ENCODE results near the gene TMTC3.
"Not testable (repeated sequence)": the region's sequence is repeated elsewhere in the genome, so short reads cannot be mapped to it uniquely, and the experiment has no call there.

The TMTC3 gene

DNA sequence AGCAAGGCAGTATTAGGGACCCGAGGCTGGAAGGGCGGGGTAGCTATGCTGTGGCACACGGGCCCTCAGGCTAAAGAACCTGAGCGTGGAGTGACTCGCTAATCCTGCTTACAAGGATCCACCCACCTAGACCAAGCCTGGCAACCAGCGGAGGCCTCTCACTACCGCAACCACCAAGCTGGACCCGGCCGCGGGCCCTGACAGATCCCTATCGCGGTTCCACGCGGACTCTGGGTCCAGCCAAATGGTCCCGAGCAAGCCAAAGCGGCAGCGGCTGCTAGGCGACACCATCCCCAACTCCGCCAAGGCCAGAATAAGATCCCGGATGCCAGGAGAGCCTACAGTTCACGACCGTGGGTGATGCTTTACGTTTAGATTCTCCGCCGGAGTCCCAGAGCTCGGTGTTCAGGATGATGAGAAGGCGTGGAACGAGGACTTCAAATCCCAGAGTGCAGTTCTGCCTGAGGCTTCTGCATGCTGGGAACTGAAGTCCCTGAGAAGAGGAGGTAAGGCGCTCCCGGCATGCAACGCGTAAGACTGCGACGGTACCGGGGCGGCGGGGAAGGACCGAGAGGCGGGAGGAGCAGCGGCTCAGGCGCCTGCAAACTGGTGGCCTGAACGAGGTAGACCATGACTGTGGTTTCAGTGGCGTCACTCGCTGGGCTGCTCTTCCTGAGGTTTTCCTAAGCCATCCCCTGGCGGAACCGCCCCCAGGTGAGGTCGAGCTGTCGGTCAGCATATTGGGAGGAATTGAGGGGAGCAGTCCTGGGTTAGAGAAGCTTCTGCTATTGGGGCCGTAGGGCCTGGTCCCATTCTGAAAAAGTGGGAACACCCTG lies at the start of gene TMTC3, which contains the start of gene CEP290:
TSS of gene TMTC3 (plus strand) at position 534 of the 836 bp plus-strand sequence. CDS start 6,009 bp downstream, outside the sequence.
TSS of gene CEP290 (minus strand) at position 315 of the 836 bp plus-strand sequence. CDS start 781 bp downstream, outside the sequence.
- peak; percentile 88 for DNase-seq (ENCODE audit: low read depth, low spot score)

DNA sequence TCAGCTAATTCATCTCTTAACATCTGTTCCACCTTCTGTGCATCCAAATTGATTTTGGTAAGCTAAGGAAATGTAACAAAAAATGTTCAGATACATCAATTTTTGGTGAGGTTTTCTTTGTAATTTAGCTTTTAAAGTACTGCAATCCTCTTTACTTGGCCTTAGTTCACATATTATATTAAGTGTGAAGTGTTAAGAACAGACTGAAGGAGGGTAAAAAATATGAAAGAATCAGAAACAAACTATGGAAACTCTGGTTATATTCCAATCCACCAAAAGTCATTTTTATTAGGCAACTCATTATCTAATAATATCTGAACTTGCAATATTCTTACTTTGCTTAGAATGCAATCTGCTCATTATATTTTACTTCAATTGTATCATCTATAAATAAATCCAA lies 49.3 kb upstream of the TMTC3 start:
- no peak for DNase-seq (ENCODE audit: low read depth, low spot score)

DNA sequence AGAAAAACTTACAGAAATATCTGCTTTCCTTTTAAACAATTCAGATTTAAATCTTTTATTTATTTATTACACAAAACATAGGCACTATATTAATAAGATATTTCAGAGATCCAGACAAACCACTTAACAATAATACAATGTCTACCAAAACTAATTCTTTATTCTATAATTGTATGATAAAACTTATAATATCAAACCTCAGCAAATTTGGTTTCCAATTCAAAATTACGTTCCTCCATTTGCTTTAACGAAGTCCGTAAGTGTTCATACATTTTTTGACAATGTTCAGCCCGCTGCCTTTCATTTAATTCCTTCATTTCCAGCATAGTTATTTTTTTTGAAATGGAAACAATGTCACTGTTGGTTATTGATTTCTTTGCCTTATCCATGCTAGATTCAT lies 48.5 kb upstream of the TMTC3 start:
- no peak for DNase-seq (ENCODE audit: low read depth, low spot score)

DNA sequence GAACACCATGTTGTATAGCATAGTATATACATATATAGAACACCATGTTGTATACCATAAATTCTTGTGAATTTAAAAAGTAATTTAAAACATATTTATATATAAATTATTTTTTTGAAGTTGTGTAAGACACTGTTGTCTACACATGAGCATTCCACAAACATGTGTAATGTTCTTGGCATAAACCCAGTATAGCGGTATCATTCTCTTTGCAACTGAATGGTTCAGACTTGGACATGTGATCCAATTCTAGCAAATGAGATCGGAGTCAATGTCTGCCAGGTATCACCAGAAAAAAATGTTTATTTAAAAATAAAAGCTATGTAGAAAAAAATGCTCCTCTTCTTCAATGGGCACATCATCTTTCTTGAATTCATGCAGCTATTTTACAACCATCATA lies 34.1 kb upstream of the TMTC3 start:
- no peak for DNase-seq (ENCODE audit: low read depth, low spot score)

DNA sequence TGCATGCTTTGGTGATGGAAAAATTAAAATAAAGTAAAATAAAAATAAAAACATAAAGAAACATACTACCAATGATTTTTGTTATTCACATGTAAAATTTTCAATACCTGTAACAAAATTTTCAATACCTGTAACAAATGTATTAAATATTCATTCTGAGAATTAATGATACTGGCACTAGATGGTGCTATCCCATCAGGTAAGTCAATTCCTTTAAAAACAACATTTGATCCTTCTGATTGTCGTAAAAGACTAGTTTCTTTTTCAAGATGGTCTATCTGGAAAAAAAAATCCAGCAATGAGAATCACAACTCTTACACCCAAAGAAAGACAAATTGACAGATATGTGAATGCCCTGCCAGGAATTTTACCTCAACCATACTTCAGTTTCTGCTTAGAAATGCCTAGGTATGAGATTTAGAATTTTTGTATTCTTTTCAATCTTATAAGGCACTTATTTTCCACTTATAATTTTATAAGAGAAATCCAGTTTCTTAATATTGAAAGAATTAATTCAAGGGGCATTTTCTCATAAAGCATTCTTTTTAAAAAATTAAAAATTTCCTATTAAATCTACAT lies 30.9 kb upstream of the TMTC3 start:
- no peak for DNase-seq (ENCODE audit: low read depth, low spot score)

DNA sequence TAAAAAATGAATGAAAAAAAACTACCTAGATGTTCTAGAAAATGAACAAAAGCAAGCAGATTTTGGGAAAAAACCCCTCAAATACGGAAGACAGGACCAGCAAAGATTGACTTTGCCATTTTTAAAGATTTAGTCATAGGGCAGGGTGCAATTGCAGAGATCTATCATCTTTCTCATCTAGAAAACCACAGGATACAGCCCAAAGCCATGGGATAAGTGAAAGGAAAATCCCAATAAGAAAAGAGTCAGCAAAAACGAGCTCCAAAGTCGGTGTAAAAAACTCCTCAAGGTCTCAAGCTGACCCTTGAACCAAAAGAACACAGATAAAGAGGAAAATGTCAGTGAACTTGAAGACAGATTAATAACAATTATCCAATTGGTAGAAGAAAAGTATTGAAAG lies 28.2 kb upstream of the TMTC3 start:
- no peak for DNase-seq (ENCODE audit: low read depth, low spot score)

DNA sequence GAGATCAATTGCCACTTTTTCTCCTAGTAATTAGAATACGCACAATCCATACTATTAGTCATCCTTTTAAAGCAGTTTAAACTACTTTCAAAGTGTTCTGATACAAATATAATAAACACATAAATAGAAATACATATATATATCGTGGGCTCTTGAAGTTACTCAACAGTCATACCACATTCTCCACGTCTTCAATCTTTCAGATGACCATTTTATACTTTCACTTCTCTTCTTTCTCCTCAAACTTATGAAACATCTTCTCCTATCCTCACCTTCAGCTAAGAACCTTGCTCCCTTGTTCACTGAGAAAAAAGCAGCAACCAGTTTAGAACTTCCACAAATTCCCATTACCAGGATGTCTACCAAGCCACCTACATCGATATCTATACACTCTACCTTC lies 19.4 kb upstream of the TMTC3 start:
- no peak for DNase-seq (ENCODE audit: low read depth, low spot score)

GRCh38 chr12:88127099-88127498 lies 15.0 kb upstream of the TMTC3 start:
- no peak for DNase-seq (ENCODE audit: low read depth, low spot score)

GRCh38 chr12:88127855-88128254 lies 14.3 kb upstream of the TMTC3 start:
- DNase-seq (ENCODE audit: low read depth, low spot score) = no peak

- DNase-seq (ENCODE audit: low read depth, low spot score) = no peak
Measured at GRCh38 chr12:88132392-88132791, 9.7 kb upstream of the TMTC3 start.

DNA sequence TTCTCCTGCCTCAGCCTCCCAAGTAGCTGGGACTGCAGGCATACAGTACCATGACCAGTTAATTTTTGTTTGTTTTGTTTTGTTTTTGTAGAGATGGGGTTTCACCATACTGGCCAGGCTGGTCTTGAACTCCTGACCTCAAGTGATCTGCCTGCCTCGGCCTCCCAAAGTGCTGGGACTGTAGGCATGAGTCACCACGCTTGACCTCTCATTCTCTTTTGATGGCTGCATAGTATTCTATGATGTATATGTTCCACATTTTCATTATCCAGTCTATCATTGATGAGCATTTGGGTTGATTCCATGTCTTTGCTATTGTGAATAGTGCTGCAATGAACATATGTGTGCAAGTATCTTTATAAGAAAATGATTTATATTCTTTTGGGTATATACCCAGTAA lies 8.9 kb upstream of the TMTC3 start:
- DNase-seq (ENCODE audit: low read depth, low spot score) = not testable (repeated sequence)

GRCh38 chr12:88139711-88140110 lies 2.4 kb upstream of the TMTC3 start:
- not testable (repeated sequence) for DNase-seq (ENCODE audit: low read depth, low spot score)

DNA sequence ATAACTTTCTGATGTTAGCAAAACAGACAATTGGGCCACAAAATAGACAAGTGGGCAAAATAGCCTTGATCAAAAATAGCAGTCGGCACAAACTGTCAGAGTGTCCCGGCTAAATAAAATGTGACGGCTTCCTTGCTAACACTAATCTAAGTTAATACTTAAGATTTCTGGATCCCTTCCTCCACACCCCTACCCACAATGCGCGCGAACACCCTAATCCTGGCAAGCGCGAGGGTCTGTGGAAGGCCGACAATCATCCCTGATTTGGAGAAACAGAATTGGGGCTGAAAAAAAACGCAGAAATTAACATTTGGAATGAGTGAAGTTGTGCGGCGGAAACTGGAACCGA lies 708 bp upstream of the TMTC3 start:
- DNase-seq (ENCODE audit: low read depth, low spot score) = no peak

DNA sequence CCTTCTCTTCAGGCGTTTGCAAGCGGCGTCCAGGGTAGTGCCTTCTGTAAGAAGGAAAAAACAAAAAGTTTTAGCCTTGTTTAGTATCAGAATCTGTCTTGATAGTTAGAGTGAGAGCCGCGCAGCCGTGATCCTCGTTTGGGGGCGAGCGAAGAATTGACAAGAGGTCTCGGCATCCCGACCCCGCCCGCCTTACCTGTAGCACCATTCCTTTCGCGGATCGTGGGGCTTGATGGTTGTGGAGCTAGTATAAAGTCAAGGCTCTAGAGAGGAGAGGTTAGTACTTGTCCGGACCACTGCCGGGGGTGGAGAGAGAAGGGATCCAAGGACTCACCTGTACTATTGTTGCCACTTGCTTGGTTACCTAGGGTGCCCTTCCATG lies 494 bp downstream of the TMTC3 start:
- DNase-seq (ENCODE audit: low read depth, low spot score) = peak; percentile 10

- no peak for DNase-seq (ENCODE audit: low read depth, low spot score)
Measured at GRCh38 chr12:88144037-88144436, 1.9 kb downstream of the TMTC3 start.

DNA sequence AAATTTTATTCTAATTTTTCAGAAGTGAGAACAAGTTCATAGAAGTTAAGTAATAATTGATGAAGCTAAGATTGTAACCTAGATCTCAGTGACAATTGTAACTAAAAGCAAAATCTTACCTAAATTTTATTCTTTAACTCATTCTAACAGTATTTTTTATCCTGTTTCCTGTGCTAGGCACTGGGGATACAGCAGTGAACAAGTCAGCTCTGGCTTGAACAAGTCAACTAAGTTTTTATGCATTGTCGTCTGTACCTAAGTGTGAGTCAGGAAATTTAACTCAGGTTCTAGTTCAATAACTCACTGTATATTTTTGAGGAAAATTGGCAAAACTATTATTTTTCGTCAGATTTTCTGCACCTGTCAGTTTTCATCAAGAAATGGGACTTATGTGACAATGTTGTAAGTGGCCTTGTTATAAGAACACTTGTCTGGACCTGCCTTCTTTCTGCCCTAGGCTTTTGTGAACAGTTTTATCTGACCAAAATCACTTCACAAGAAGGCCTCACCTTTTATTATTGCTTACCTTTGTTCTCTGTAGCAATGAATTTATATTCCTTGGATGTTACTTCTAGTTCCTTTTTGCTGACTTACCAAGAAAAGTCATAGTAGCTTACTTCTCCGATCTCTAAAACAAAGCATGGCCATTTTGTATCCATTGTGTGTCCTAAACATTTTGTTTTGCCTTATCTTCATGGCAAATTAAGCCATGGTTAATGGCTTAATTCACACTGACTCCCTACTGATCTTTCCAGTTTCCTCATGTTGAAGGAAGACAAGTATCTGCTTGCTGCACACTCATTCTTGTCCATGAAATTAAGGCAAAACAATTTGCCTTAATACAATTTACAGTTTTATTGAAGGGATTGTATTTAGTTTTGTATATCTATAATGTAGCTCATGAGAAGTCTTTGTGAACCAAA lies 2.7 kb downstream of the TMTC3 start:
- DNase-seq (ENCODE audit: low read depth, low spot score) = no peak

DNA sequence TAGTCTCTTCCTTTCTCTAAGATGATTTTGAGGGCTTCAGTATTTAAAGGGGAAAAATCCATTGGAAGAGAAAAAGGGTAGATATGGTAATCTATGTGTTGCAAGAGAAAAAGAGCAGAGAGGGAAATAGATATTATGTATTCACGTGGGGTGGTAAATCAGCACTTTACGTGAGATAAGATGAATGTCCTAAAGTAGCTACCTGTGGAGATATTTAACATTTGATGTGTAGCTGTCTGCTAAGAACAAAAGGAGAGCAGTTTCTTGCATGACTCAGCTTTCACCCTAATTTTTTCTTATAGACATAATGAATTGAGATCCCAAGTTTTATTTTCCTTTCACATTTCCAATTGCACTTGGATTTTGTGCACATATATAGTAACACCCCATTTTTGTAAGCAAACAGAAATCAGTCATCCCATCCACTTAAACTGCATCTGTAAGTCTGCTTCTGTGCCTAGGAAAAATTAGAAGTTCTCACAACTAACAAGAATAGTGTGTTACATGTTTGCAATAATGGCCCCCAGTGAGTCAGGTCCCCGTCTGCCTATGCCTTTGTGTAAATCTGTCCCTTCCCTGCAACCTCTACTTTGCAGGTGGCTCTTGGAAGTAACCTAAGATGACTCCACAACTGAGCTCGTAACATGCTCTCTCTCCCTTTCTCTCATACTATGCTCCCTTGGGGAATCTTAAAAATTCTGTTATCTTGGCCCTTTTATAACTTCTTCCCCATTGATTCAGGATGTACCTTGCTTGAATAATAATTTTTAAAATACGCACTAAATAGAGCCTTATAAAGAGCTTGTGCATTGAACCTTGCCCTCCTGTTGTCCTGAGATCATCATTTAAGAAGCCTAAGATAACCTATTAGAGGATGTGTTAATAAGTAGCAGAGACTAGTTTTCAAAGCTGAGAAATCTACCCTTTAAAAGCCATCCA lies 3.7 kb downstream of the TMTC3 start:
- DNase-seq (ENCODE audit: low read depth, low spot score) = no peak

DNA sequence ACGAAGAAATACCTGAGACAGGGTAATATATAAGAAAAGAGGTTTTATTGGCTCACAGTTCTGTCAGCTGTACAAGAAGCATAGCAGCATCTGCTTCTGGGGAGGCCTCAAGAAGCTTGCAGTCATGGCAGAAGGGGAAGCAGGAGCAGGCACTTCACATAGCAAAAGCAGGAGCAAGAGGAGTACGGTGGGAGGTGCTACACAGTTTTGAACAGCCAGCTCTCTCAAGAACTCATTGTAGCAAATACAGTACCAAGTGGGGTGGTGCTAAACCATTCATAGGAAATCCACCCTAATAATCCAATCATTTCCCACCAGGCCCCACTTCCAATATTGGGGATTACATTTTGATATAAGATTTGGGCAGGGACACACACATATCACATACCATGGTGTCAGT lies 8.0 kb downstream of the TMTC3 start:
- DNase-seq (ENCODE audit: low read depth, low spot score) = no peak

DNA sequence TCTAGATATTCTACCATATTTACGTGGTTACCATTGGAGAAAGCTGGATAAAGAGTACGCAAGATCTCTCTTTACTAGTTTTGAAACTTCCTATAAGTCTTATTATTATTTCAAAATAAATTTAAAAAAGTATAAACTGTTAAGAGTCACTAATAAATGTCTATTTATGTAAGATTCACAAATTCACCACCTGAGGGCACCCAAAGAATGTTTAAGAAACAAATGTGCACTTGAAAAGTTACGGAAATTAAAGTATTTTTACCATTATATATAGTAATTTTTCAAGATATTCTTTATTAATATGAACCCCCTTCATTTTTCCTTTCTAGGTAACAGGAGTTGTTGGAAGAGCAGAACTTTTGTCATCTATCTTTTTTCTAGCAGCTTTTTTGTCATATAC lies 11.9 kb downstream of the TMTC3 start:
- no peak for DNase-seq (ENCODE audit: low read depth, low spot score)

DNA sequence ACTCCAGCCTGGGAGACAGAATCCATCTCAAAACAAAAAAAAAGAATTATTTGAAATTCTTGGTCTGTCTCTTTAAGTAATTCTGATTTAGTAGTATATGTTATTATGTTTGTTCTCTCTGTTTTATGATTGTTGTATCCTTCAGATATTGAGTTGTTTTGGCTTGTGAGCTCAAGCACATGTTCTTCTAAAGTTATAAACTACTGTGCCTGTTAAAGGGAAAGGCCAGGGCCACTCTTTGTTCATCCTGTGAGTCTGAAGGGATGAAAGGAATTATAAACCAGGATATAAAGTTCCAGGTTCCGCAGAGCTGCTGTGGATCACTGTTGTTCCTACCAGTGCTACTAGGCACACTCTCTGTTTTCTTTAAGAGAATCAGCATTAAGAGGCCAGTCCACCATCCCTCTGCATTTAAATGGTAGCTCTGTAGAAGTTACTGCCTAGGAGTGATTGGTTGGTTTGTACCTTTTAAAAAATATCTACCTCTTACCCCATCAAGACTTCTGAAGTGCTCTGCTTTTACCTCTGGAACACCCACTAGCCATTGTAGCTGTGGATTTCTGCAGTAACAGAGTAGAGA lies 14.1 kb downstream of the TMTC3 start:
- DNase-seq (ENCODE audit: low read depth, low spot score) = no peak

DNA sequence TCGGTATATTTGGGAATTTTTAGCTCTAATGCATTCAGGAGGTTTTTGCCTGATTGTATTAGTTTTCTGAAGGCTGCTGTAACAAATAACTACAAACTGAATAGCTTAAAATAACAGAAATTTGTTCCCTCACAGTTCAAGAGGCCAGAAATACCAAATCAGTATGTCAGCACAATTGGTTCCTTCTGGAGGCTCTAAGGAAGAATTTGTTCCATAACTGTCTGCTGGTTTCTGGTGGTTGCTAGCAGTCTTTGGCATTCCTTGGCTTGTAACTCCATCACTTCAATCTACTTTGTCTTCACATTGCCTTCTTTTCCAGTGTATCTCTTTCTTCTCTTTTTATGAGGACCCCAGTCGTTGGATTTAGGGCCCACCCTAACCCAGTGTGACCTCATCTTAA lies 21.3 kb downstream of the TMTC3 start:
- DNase-seq (ENCODE audit: low read depth, low spot score) = no peak

Measured in activated CD4-positive, CD25-positive, alpha-beta regulatory T cell treated with anti-CD3 and anti-CD28 coated beads, Interleukin-2, amount 50 U/mL, for 16 hours (primary cell).